GM21360 (cell line): ENCODE measurements around the gene VPS33A.
"Not testable (repeated sequence)": the region's sequence is repeated elsewhere in the genome, so short reads cannot be mapped to it uniquely, and the experiment has no call there.

ENCODE experiments used
- ATAC-seq: cut with Tn5 transposase; IDR thresholded peaks from one replicate; pipeline ENCODE4 v1.9.1; 2021; ENCODE audit warnings: mild to moderate bottlenecking, moderate library complexity; ENCODE audit not compliant: unreplicated experiment

Gene VPS33A

GRCh38 chr12:122258462-122258861 lies 7.8 kb downstream of the VPS33A start:
- ATAC-seq: not testable (repeated sequence)

GRCh38 chr12:122250536-122250935 lies 15.8 kb downstream of the VPS33A start:
- no peak for ATAC-seq

GRCh38 chr12:122250047-122250446 lies 16.2 kb downstream of the VPS33A start:
- no peak for ATAC-seq

- ATAC-seq: no peak
Observed at GRCh38 chr12:122245553-122245952, 20.7 kb downstream of the VPS33A start.

- ATAC-seq: no peak
Observed at GRCh38 chr12:122244565-122245371, 21.5 kb downstream of the VPS33A start.

- ATAC-seq: no peak
Observed at GRCh38 chr12:122243965-122244364, 22.3 kb downstream of the VPS33A start.

GRCh38 chr12:122238861-122239260 lies 27.4 kb downstream of the VPS33A start:
- ATAC-seq: no peak

- no peak for ATAC-seq
Observed at GRCh38 chr12:122235741-122236140, 30.6 kb downstream of the VPS33A start.

GRCh38 chr12:122232691-122233090 lies 33.6 kb downstream of the VPS33A start:
- no peak for ATAC-seq

- ATAC-seq: no peak
Observed at GRCh38 chr12:122230798-122231197, 35.5 kb downstream of the VPS33A start.

GRCh38 chr12:122228092-122228491 lies 38.2 kb downstream of the VPS33A start:
- no peak for ATAC-seq

GRCh38 chr12:122227341-122227740 lies 39.0 kb downstream of the VPS33A start:
- no peak for ATAC-seq

GRCh38 chr12:122226366-122227125 lies 39.7 kb downstream of the VPS33A start:
- no peak for ATAC-seq

- ATAC-seq: peak; percentile 92
Observed at GRCh38 chr12:122225683-122226365, 40.5 kb downstream of the VPS33A start, which contains the start of gene DIABLO. Gene DIABLO, minus strand, starts transcription at chr12:122226052. Its CDS starts 38 bp downstream, at chr12:122226014.

- ATAC-seq: no peak
Observed at GRCh38 chr12:122216445-122216844, 49.8 kb downstream of the VPS33A start.

GRCh38 chr12:122215771-122216170 lies 50.5 kb downstream of the VPS33A start:
- ATAC-seq: no peak

- no peak for ATAC-seq
Observed at GRCh38 chr12:122208073-122208820, 58.0 kb downstream of the VPS33A start.

- no peak for ATAC-seq
Observed at GRCh38 chr12:122207391-122207790, 58.9 kb downstream of the VPS33A start.

GRCh38 chr12:122206976-122207375 lies 59.3 kb downstream of the VPS33A start:
- ATAC-seq: no peak

- no peak for ATAC-seq
Observed at GRCh38 chr12:122206111-122206881, 60.0 kb downstream of the VPS33A start.
